Measurements from ENCODE around the gene ORAI2. TPM values are rescaled to one million over a fixed set of nuclear protein-coding genes. Genes with fewer than 3 reads are reported as not detected.
A peak's percentile ranks its signal among the peaks of the same experiment; 100 is the strongest.

Gene ORAI2
- total RNA-seq: 10 to 100 TPM; 11.4 to 31.6 (median 26.6) TPM

- DNase-seq (ENCODE audit: low spot score) (peak; percentile 55), ATAC-seq (ENCODE audit: low FRiP score) (peak; percentile 69)
- TF ChIP-seq CTCF (IDR thresholded peaks at IDR 0.05): no peak
Observed at GRCh38 chr7:102433219-102434038, at the start of gene ORAI2. TSS of gene ORAI2 (plus strand) at chr7:102433575. CDS start at chr7:102438957, 5,382 bp downstream.

DNA sequence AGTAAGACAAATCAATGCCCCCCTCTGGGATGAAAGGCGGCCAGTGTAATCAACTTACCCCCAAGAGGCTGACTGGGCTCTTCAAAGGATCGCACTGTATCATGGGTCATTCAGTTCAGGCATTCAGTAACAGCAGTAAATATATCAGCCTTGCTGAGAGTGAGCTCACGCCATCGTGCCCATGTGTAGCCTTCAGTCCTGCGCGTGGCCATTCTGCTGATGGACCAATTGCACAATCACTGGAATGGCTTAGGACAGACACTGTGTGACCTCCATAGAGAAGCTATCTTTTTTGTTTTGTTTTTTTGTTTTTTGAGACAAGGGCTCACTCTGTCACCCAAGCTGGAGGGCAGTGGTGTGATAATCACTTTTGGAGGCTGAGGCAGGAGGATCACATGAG is 46.3 kb upstream of the ORAI2 start:
- TF ChIP-seq CTCF (IDR thresholded peaks at IDR 0.05): no peak
- ATAC-seq (ENCODE audit: low FRiP score) (no peak), DNase-seq (ENCODE audit: low spot score) (no peak)

DNA sequence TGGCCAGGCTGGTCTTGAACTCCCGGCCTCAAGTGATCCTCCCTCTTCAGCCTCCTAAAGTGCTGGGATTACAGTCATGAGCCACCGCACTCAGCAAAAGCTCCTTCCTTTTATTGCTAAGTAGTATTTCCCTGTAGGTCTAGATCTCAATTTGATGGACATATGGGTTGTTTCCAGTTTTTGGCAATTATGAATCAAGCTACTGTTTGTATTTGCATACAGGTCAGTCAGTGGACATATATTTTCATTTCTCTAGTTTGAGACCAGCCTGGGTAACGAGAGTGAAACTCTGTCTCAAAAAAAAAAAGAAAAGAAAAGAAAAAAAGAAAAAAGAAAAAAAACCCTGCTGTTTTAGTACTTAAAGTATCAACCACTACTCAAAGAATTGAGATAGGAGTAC is 43.6 kb upstream of the ORAI2 start:
- no peak for ATAC-seq (ENCODE audit: low FRiP score)
- no peak for TF ChIP-seq CTCF (IDR thresholded peaks at IDR 0.05)

DNA sequence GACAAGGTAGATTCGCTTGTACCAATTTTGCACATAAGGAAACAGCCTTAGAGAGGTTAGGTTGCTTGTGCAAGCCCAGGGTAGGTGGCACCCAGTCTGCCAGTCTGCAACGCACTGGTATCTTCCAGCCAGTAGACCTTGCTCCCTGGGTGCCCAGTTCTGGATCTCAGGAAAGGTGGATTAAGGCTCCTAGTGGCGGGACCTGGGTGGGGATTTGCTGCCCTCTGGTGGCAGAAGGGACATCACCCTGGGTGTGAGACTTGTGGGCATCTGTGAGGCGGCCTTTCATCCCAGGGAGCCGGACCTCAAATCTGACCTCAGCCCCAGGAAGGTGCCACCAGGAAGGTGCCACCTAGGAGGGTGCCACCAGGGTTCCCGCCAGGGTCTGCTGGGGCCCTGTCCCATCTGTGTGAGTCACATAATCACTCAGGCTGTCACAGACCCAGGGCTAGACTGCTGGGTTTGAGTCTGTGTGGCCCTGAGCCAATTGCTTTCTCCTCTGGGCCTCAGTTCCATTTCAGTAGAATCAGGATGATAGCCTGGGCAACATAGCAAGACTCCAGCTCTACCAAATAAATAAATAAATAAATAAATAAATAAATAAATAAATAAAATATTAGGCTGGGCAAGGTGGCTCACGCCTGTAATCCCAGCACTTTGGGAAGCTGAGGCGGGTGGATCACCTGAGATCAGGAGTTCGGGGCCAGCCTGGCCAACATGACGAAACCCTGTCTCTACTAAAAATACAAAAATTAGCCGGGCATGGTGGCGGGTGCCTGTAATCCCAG is 42.5 kb upstream of the ORAI2 start:
- DNase-seq (ENCODE audit: low spot score) (peak; percentile 85), ATAC-seq (ENCODE audit: low FRiP score) (peak; percentile 75)
- TF ChIP-seq CTCF (IDR thresholded peaks at IDR 0.05): peak in 2 of 3 donors; percentile 57 to 61

More for the DNA sequence above, 43.6 kb upstream of the ORAI2 start:
- no peak for DNase-seq (ENCODE audit: low spot score)

GRCh38 chr7:102392330-102392729 is 41.0 kb upstream of the ORAI2 start:
- ATAC-seq (ENCODE audit: low FRiP score) (no peak), DNase-seq (ENCODE audit: low spot score) (no peak)
- no peak for TF ChIP-seq CTCF (IDR thresholded peaks at IDR 0.05)

DNA sequence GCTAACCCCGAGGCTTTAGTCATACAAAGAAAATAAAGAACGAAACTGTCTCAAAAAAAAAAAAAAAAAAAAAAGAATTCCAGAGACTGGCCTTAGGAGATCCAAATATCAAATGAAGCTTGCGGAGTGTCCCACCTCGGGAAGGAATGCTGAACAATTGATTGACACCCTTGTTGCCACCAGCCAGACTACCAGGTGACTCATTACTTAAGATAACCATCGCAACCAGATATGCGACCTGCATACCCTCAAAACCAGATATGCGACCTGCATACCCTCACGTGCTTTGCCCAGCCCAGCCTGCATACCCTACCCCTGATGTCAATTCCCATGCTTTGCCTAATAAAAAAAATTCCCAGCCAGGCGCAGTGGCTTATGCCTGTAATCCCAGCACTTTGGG is 39.9 kb upstream of the ORAI2 start:
- DNase-seq (ENCODE audit: low spot score) (no peak), ATAC-seq (ENCODE audit: low FRiP score) (no peak)
- no peak for TF ChIP-seq CTCF (IDR thresholded peaks at IDR 0.05)
